DND-41 (cell line): ENCODE measurements around the gene PRSS12.
"Not testable (repeated sequence)": the region's sequence is repeated elsewhere in the genome, so short reads cannot be mapped to it uniquely, and the experiment has no call there.

ENCODE experiments used
- ATAC-seq: fragments of 200-7000 bp; cut with Tn5 transposase; 3 replicates; pipeline ENCODE4 v1.9.1; 2021; ENCODE audit warnings: low read depth; ENCODE audit not compliant: insufficient read depth
- DNase-seq: peaks from one replicate; pipeline ENCODE4 v3.0.0-alpha.2; 2020
- H2AFZ ChIP-seq: 2 replicates; pipeline ENCODE4 v1.6.0; 2012; ENCODE audit warnings: low read depth, low read length
- H3K27ac ChIP-seq: 2 replicates; pipeline ENCODE4 v1.5.1; 2012; ENCODE audit warnings: low read length, inconsistent platforms
- H3K27me3 ChIP-seq: fragments of 200-600 bp; sonication (generic); 2 replicates; pipeline ENCODE4 v1.6.0; 2012; ENCODE audit warnings: low read length, mild to moderate bottlenecking, inconsistent platforms; ENCODE audit not compliant: insufficient read depth, poor library complexity
- H3K36me3 ChIP-seq: 2 replicates; pipeline ENCODE4 v1.5.1; 2012; ENCODE audit warnings: low read length, inconsistent platforms; ENCODE audit not compliant: insufficient read depth
- H3K4me1 ChIP-seq: 2 replicates; pipeline ENCODE4 v1.5.1; 2012; ENCODE audit warnings: mild to moderate bottlenecking, low read length; ENCODE audit not compliant: insufficient read depth
- H3K4me2 ChIP-seq: 2 replicates; pipeline ENCODE4 v1.6.0; 2012; ENCODE audit warnings: mild to moderate bottlenecking, moderate library complexity, low read length, inconsistent platforms; ENCODE audit not compliant: insufficient read depth
- H3K4me3 ChIP-seq, 2 experiments: fragments of 200-600 bp in 1 of 2; shearing (Covaris generic) in 1 of 2; 2 replicates each; pipeline ENCODE4 v1.5.1; 2012 to 2016; ENCODE audit warnings: inconsistent platforms in 2 of 2, low read length in 2 of 2, mild to moderate bottlenecking in 2 of 2, low read depth in 1 of 2, moderate library complexity in 1 of 2
- H3K79me2 ChIP-seq: 2 replicates; pipeline ENCODE4 v1.6.0; 2012; ENCODE audit warnings: low read length, inconsistent platforms; ENCODE audit not compliant: insufficient read depth
- H3K9ac ChIP-seq: 2 replicates; pipeline ENCODE4 v1.6.0; 2012; ENCODE audit warnings: low read depth, mild to moderate bottlenecking, inconsistent platforms, low read length, moderate library complexity
- H3K9me3 ChIP-seq: 2 replicates; pipeline ENCODE4 v1.5.1; 2012; ENCODE audit warnings: low read length, moderate library complexity, mild to moderate bottlenecking, inconsistent platforms; ENCODE audit not compliant: insufficient read depth, severe bottlenecking
- H4K20me1 ChIP-seq: 2 replicates; pipeline ENCODE4 v1.6.0; 2012; ENCODE audit warnings: low read length; ENCODE audit not compliant: insufficient read depth
- CTCF ChIP-seq: IDR thresholded peaks from 2 replicates; pipeline ENCODE4 v1.5.1; 2012; ENCODE audit warnings: borderline replicate concordance, low read length, moderate library complexity, mild to moderate bottlenecking; ENCODE audit not compliant: poor library complexity, severe bottlenecking; ENCODE audit errors: extremely low read depth
- EZH2 ChIP-seq: IDR thresholded peaks from 3 replicates; pipeline ENCODE4 v1.6.1; 2012; ENCODE audit warnings: borderline replicate concordance, low read depth, mild to moderate bottlenecking, moderate library complexity, low read length, inconsistent platforms; ENCODE audit not compliant: severe bottlenecking

PRSS12 gene

GRCh38 chr4:118395057-118395644 lies 42.3 kb upstream of the PRSS12 start:
- Histone ChIP-seq H2AFZ (no peak overlapping the region), H3K9ac (no peak overlapping the region), H3K27me3 (peaks cover 7% of the 10 kb centered on the region), H4K20me1 (no peaks in the 10 kb centered on the region), H3K4me3 (no peak overlapping the region), H3K9me3 (no peaks in the 10 kb centered on the region), H3K4me1 (no peaks in the 10 kb centered on the region), H3K36me3 (no peaks in the 10 kb centered on the region), H3K27ac (no peak overlapping the region), H3K79me2 (no peaks in the 10 kb centered on the region), H3K4me2 (no peak overlapping the region)
- DNase-seq (no peak), ATAC-seq (no peak)
- TF ChIP-seq EZH2 (no peak), CTCF (no peak)

- not testable (repeated sequence) for ATAC-seq, H3K4me3 ChIP-seq, H3K9ac ChIP-seq, H3K4me2 ChIP-seq, H4K20me1 ChIP-seq, H3K36me3 ChIP-seq, H2AFZ ChIP-seq, H3K4me1 ChIP-seq, H3K9me3 ChIP-seq, H3K27ac ChIP-seq, H3K27me3 ChIP-seq, DNase-seq, H3K79me2 ChIP-seq
Observed at GRCh38 chr4:118392509-118392908, 39.7 kb upstream of the PRSS12 start.

- Histone ChIP-seq H2AFZ (no peak overlapping the region), H3K79me2 (no peaks in the 10 kb centered on the region)
Observed at GRCh38 chr4:118390121-118390520, 37.3 kb upstream of the PRSS12 start.

GRCh38 chr4:118389721-118390120 lies 36.9 kb upstream of the PRSS12 start:
- Histone ChIP-seq H3K4me3 (no peak overlapping the region), H3K4me1 (no peaks in the 10 kb centered on the region), H4K20me1 (no peaks in the 10 kb centered on the region), H3K27me3 (no peaks in the 10 kb centered on the region), H3K9ac (no peak overlapping the region), H3K36me3 (no peaks in the 10 kb centered on the region), H3K27ac (no peak overlapping the region), H2AFZ (no peak overlapping the region), H3K79me2 (no peaks in the 10 kb centered on the region), H3K4me2 (no peak overlapping the region), H3K9me3 (no peaks in the 10 kb centered on the region)
- ATAC-seq (no peak), DNase-seq (no peak)
- no peak for TF ChIP-seq CTCF
- no peak for TF ChIP-seq EZH2

More at GRCh38 chr4:118390121-118390520, 37.3 kb upstream of the PRSS12 start:
- Histone ChIP-seq H3K27me3 (no peaks in the 10 kb centered on the region), H3K4me2 (no peak overlapping the region), H3K4me1 (no peaks in the 10 kb centered on the region), H3K36me3 (no peaks in the 10 kb centered on the region), H3K9ac (no peak overlapping the region), H3K4me3 (no peak overlapping the region), H4K20me1 (no peaks in the 10 kb centered on the region), H3K9me3 (no peaks in the 10 kb centered on the region), H3K27ac (no peak overlapping the region)
- ATAC-seq (no peak), DNase-seq (no peak)
- TF ChIP-seq CTCF (no peak), EZH2 (no peak)
